ENCODE measurements around the gene CEP131. TPM values are rescaled to one million over a fixed set of nuclear protein-coding genes. Genes with fewer than 3 reads are reported as not detected.

Gene CEP131
- total RNA-seq, 4 donors from 2014 or later: 5.7 to 21.3 (median 6.8) TPM

DNA sequence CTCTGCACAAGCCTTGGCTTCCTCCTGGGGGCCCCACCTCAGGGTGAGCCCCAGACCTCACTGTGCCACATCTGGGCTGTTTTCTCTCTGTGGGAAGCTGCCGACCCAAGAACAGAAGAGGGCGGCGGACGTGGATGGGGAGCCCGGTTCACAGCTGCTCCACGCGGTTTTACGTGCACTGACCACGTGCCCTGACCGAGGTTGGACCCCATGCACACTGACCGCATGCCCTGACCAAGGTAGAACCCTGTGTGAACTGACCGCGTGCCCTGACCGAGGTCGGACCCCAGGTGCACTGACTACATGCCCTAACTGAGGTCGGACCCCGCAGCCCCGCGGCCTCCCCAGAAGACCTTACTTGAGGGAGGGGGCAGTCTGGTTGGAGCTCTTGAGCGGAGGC is 19.6 kb downstream of the CEP131 start:
- TF ChIP-seq POLR2A (IDR thresholded peaks at IDR 0.05): no peak
- no peak overlapping the region for H3K27ac ChIP-seq
- no peak overlapping the region for H3K4me3 ChIP-seq
- in situ Hi-C loops (cut with MboI; ENCODE audit: low pct_ligation_motif_present in 1 of 4, low pct_unique_long_range_greater_than_20kb in 1 of 4, low sequenced_read_pairs in 3 of 4) (no loop called here), intact Hi-C loops (cut with DNase I; ENCODE audit: low total_unique reads) (no loop called here)
- H3K4me1 ChIP-seq: no peaks in the 10 kb centered on the region
- DNase-seq: no peak
- no peaks in the 10 kb centered on the region for H3K27me3 ChIP-seq
- H3K9me3 ChIP-seq: no peaks in the 10 kb centered on the region
- no peaks in the 10 kb centered on the region for H3K36me3 ChIP-seq
- WGBS, 2 donors (ENCODE audit: low coverage in 1 of 2): 93% methylated on average over 20 of the region's 20 CpGs; no CpG with 5 or more reads in 1 of the 2 donors

DNA sequence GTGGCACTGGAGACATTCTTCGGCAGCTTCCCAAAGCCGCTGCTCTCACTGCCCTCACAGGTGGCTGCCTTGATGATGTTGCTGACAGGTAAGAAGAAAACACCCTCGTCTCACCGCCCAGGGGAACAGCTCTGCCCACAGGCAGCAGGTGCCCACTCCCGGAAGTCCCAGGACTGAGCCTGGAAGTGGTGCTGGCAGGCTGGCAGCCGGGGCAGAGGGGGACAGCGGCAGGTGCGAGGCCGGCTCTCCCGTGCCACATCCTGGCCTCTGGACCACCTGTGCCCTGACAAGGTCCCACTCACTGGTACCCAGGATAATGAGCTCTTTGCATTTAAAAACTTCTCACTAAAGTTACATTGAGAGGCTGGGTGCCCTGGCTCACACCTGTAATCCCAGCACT is 20.4 kb downstream of the CEP131 start:
- H3K9me3 ChIP-seq: no peaks in the 10 kb centered on the region
- no peaks in the 10 kb centered on the region for H3K4me1 ChIP-seq
- TF ChIP-seq EP300 (IDR thresholded peaks at IDR 0.05; ENCODE audit: low read depth) (no peak), POLR2AphosphoS5 (IDR thresholded peaks at IDR 0.05) (no peak), POLR2A (IDR thresholded peaks at IDR 0.05) (no peak)
- TF ChIP-seq, protein P1, sequence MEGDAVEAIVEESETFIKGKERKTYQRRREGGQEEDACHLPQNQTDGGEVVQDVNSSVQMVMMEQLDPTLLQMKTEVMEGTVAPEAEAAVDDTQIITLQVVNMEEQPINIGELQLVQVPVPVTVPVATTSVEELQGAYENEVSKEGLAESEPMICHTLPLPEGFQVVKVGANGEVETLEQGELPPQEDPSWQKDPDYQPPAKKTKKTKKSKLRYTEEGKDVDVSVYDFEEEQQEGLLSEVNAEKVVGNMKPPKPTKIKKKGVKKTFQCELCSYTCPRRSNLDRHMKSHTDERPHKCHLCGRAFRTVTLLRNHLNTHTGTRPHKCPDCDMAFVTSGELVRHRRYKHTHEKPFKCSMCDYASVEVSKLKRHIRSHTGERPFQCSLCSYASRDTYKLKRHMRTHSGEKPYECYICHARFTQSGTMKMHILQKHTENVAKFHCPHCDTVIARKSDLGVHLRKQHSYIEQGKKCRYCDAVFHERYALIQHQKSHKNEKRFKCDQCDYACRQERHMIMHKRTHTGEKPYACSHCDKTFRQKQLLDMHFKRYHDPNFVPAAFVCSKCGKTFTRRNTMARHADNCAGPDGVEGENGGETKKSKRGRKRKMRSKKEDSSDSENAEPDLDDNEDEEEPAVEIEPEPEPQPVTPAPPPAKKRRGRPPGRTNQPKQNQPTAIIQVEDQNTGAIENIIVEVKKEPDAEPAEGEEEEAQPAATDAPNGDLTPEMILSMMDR (IDR thresholded peaks at IDR 0.05): no peak
- 95% methylated on average over 10 of the region's 10 CpGs; no CpG with 5 or more reads in 1 of the 2 donors for WGBS, 2 donors (ENCODE audit: low coverage in 1 of 2)
- no peaks in the 10 kb centered on the region for H3K36me3 ChIP-seq
- no peak for DNase-seq
- no peak overlapping the region for H3K27ac ChIP-seq
- in situ Hi-C loops (cut with MboI; ENCODE audit: low pct_ligation_motif_present in 1 of 4, low pct_unique_long_range_greater_than_20kb in 1 of 4, low sequenced_read_pairs in 3 of 4): no loop called here
- no peaks in the 10 kb centered on the region for H3K27me3 ChIP-seq
- intact Hi-C loops (cut with DNase I; ENCODE audit: low total_unique reads): no loop called here
- H3K4me3 ChIP-seq: no peak overlapping the region

DNA sequence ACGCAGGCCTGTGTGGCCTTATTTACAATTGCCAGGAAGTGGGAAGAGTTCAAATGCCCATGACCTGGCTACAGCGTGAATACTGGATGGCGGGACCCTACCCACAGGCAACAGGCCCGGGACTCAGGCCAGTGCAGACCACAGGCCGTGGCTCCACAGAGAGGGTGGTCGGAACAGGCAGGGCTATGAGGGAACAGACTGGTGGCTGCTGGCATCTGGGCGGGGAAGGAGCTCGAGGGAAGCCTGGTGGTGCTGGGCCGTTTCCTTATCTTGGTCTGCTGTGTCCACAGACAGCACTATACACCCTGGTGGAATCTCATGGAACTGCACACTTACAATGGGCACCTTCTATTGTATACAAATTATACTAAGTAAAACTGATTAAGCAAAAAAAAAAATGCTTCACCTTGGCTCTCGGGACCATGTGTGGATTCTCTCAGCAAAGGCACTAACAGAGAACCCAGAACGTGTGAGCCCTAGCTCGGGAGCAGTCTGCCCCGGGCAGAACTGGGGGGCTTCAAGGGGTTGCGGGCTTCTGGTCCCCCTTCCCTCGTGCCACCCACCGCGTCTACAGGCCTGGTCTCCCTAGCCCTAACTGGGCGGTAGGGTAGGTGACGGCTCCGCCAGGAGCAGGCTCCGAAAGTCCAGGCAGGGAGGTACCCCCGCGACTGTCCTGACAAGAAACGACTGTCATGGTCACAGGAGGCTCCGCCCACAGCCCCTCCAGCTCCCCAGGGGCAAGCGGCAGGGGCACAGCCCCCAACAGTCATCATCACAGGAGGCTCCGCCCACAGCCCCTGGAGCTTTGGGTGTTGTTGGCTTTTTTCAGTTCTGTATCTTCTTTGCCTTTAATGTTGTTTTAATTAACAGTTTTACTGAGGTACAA is 21.8 kb downstream of the CEP131 start:
- intact Hi-C loops (cut with DNase I; ENCODE audit: low total_unique reads): no loop called here
- Histone ChIP-seq H3K4me1 (no peaks in the 10 kb centered on the region), H3K4me3 (no peak overlapping the region), H3K27me3 (no peaks in the 10 kb centered on the region), H3K9me3 (no peaks in the 10 kb centered on the region), H3K27ac (no peak overlapping the region), H3K36me3 (no peaks in the 10 kb centered on the region)
- TF ChIP-seq EP300 (IDR thresholded peaks at IDR 0.05; ENCODE audit: low read depth): no peak
- TF ChIP-seq, protein P1 (IDR thresholded peaks at IDR 0.05): peak; percentile 35 to 77 (median 64)
- no peak for TF ChIP-seq POLR2AphosphoS5 (IDR thresholded peaks at IDR 0.05)
- no peak for TF ChIP-seq POLR2A (IDR thresholded peaks at IDR 0.05)
- WGBS, 2 donors (ENCODE audit: low coverage in 1 of 2): 72 to 100% methylated on average over 1 to 27 of the region's 27 CpGs
- in situ Hi-C loops (cut with MboI; ENCODE audit: low pct_ligation_motif_present in 1 of 4, low pct_unique_long_range_greater_than_20kb in 1 of 4, low sequenced_read_pairs in 3 of 4): no loop called here
- DNase-seq: peak; percentile 60

DNA sequence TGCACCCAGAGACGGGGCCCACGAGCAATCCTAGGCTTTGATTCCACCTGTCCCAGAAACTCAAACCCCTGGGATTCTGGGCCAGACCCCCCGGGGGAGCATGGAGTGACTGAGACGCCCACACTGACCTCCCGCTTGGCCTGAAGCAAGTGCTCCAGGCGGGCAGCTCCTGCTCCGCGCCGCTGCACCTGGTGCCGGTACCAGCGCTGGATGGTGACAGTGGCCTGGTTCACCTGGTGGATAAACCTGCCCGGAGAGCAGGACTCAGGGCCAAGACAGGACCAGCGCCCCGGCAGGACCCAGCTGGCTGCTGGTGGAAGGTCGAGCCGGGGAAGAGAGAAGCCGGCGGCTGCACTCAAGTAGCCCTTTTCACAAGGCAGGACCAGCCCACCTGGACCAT is 22.6 kb downstream of the CEP131 start:
- Histone ChIP-seq H3K27ac (no peak overlapping the region), H3K36me3 (no peaks in the 10 kb centered on the region)
- WGBS, 2 donors (ENCODE audit: low coverage in 1 of 2): no CpG with 5 or more reads among the region's 18 CpGs

More for the DNA sequence above, 22.6 kb downstream of the CEP131 start:
- in situ Hi-C loops (cut with MboI; ENCODE audit: low pct_ligation_motif_present in 1 of 4, low pct_unique_long_range_greater_than_20kb in 1 of 4, low sequenced_read_pairs in 3 of 4): no loop called here
- intact Hi-C loops (cut with DNase I; ENCODE audit: low total_unique reads): no loop called here
- TF ChIP-seq POLR2AphosphoS5 (IDR thresholded peaks at IDR 0.05) (no peak), POLR2A (IDR thresholded peaks at IDR 0.05) (no peak), EP300 (IDR thresholded peaks at IDR 0.05; ENCODE audit: low read depth) (no peak)
- TF ChIP-seq, protein P1 (IDR thresholded peaks at IDR 0.05): no peak
- DNase-seq: no peak
- H3K4me1 ChIP-seq: no peaks in the 10 kb centered on the region
- no peaks in the 10 kb centered on the region for H3K9me3 ChIP-seq
- no peak overlapping the region for H3K4me3 ChIP-seq
- no peaks in the 10 kb centered on the region for H3K27me3 ChIP-seq
